Ishikawa (cell line): ENCODE results near the gene WEE1.

Experiments
- CREB1 ChIP-seq: IDR thresholded peaks from 2 replicates; pipeline ENCODE4 v1.6.1; 2012; ENCODE audit warnings: low read depth
- EP300 ChIP-seq: IDR thresholded peaks from 2 replicates; pipeline ENCODE4 v1.6.1; 2012; ENCODE audit warnings: borderline replicate concordance
- FOXM1 ChIP-seq: IDR thresholded peaks from 2 replicates; pipeline ENCODE4 v1.6.1; 2012; ENCODE audit warnings: low read depth, borderline replicate concordance
- RAD21 ChIP-seq: IDR thresholded peaks from 2 replicates; pipeline ENCODE4 v1.6.1; 2012; ENCODE audit warnings: low read depth
- REST ChIP-seq: IDR thresholded peaks from 2 replicates; pipeline ENCODE4 v1.6.1; 2012; ENCODE audit warnings: low read depth, mild to moderate bottlenecking
- USF1 ChIP-seq: IDR thresholded peaks from 2 replicates; pipeline ENCODE4 v1.6.1; 2012
- TF ChIP-seq, protein P1 (sequence below): IDR thresholded peaks from 2 replicates; pipeline ENCODE4 v1.6.1; 2012

- TF ChIP-seq RAD21: no peak
- TF ChIP-seq USF1: no peak
- TF ChIP-seq REST: no peak
- TF ChIP-seq, protein P1, sequence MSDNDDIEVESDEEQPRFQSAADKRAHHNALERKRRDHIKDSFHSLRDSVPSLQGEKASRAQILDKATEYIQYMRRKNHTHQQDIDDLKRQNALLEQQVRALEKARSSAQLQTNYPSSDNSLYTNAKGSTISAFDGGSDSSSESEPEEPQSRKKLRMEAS: no peak
- no peak for TF ChIP-seq EP300
- TF ChIP-seq CREB1: no peak
- no peak for TF ChIP-seq FOXM1
Observed at GRCh38 chr11:9594267-9595046, 21.0 kb downstream of the WEE1 start.
